ENCODE results near the gene DYNC2I2. TPM values are rescaled to one million over a fixed set of nuclear protein-coding genes. Genes with fewer than 3 reads are reported as not detected.

DYNC2I2 gene
- total and polyA plus RNA-seq, 2 of the 4 experiments (the other 2 are of a cell fraction): 33.7 to 37.1 TPM

- Histone ChIP-seq H4K91ac (ENCODE audit: insufficient read depth, low read depth, low read length) (no peak overlapping the region), H3K18ac (ENCODE audit: low read depth, low read length) (no peak overlapping the region), H2AFZ (replicated peaks; ENCODE audit: low read length, poor library complexity) (no peak overlapping the region), H3K27ac (ENCODE audit: insufficient read depth, low read length) (no peak overlapping the region), H2BK5ac (ENCODE audit: low read depth, low read length, poor library complexity, severe bottlenecking) (no peak overlapping the region), H4K20me1 (ENCODE audit: insufficient read depth, low read length) (peaks cover 3% of the 10 kb centered on the region; the same call in 1 of the 2 replicates), H3K9me1 (ENCODE audit: insufficient read depth, low read length) (no peaks in the 10 kb centered on the region), H3K23ac (ENCODE audit: low read depth, low read length) (no peak overlapping the region), H2BK120ac (ENCODE audit: low read depth, low read length) (no peak overlapping the region), H3K4ac (ENCODE audit: low read depth, low read length) (no peak overlapping the region), H3K9ac (ENCODE audit: low read depth, low read length) (no peak overlapping the region), H2BK20ac (ENCODE audit: low read depth, low read length) (no peak overlapping the region), H2AK9ac (replicated peaks; ENCODE audit: low read depth, low read length, poor library complexity) (no peak overlapping the region), H3K56ac (ENCODE audit: extremely low read depth, insufficient read depth, low read length) (no peak overlapping the region), H3K4me3 (ENCODE audit: insufficient read depth, low read depth, low read length) (no peak overlapping the region), H4K5ac (ENCODE audit: low read depth, low read length) (no peak overlapping the region), H3K36me3 (ENCODE audit: control insufficient read depth, insufficient read depth, low read length) (peaks cover 85% of the 10 kb centered on the region), H3K4me1 (ENCODE audit: control insufficient read depth, insufficient read depth, low read length) (no peaks in the 10 kb centered on the region), H2AK5ac (ENCODE audit: low read depth, low read length) (no peak overlapping the region), H4K8ac (ENCODE audit: low read depth in 2 of 2, low read length in 2 of 2) (no peak overlapping the region), H2BK15ac (ENCODE audit: low read depth, low read length) (no peak overlapping the region), H3K4me2 (ENCODE audit: low read depth, low read length) (no peak overlapping the region), H3K14ac (replicated peaks; ENCODE audit: low read depth, low read length) (no peak overlapping the region), H3K27me3 (ENCODE audit: control insufficient read depth, insufficient read depth, low read length) (no peaks in the 10 kb centered on the region), H3K79me1 (ENCODE audit: low read depth in 1 of 2, low read length in 2 of 2) (peaks cover 7 to 24% of the 10 kb centered on the region in 2 experiments; a peak in 3 of 4 replicates), H3K9me3 (ENCODE audit: control insufficient read depth, insufficient read depth, low read length) (no peaks in the 10 kb centered on the region)
- ChIA-PET CTCF (no interaction called here), POLR2A (ENCODE audit: unreplicated experiment) (no interaction called here)
- in situ Hi-C loops (cut with MboI; ENCODE audit: low sequenced_read_pairs) (no loop called here), dilution Hi-C loops (cut with HindIII; ENCODE audit: low sequenced_read_pairs, unreplicated experiment) (no loop called here), intact Hi-C loops (cut with micrococcal nuclease) (no loop called here)
- BruUV-seq (replicated peaks): TSS peak; percentile 97
- no peak for ATAC-seq (ENCODE audit: low read depth)
- DNase-seq: no peak
- TF ChIP-seq MAFK (IDR thresholded peaks at IDR 0.05; ENCODE audit: low read depth, low read length) (no peak), NFE2L2 (IDR thresholded peaks at IDR 0.05; ENCODE audit: low read depth, low read length) (no peak), MAZ (IDR thresholded peaks at IDR 0.05; ENCODE audit: borderline replicate concordance, low read depth, low read length) (no peak)
- WGBS, 2 experiments (ENCODE audit: extremely low coverage in 2 of 2, insufficient read length in 1 of 2): 75% methylated on average over 7 of the region's 16 CpGs; no CpG with 5 or more reads in 1 of the 2 experiments
Observed at GRCh38 chr9:128626181-128626580, 30.5 kb downstream of the DYNC2I2 start.
